ENCODE measurements around the gene DNAJC19. TPM values are rescaled to one million over a fixed set of nuclear protein-coding genes. Genes with fewer than 3 reads are reported as not detected.

DNAJC19 gene
- total and polyA plus RNA-seq, 2 donors (not counting 1 experiment from before 2014, with no cell fraction given) = 26.9 to 48.9 TPM

- Histone ChIP-seq H3K4me1 (ENCODE audit: control insufficient read depth in 2 of 2, insufficient read depth in 2 of 2, low read length in 2 of 2) (no peaks in the 10 kb centered on the region), H3K9ac (ENCODE audit: low read length) (no peak overlapping the region), H3K27ac (ENCODE audit: low read length in 2 of 2) (no peak overlapping the region), H3K9me3 (ENCODE audit: control extremely low read depth in 1 of 3, control insufficient read depth in 2 of 3, insufficient read depth in 1 of 3, low read length in 2 of 3) (peaks cover 0 to 3% (median 2%) of the 10 kb centered on the region in 3 donors), H3K4me2 (replicated peaks; ENCODE audit: low read depth, low read length, poor library complexity, severe bottlenecking) (no peak overlapping the region), H3K79me2 (ENCODE audit: control insufficient read depth, insufficient read depth, low read length) (no peaks in the 10 kb centered on the region), H3K27me3 (replicated peaks in 1 of 4; ENCODE audit: control extremely low read depth in 1 of 4, control insufficient read depth in 3 of 4, insufficient read depth in 4 of 4, low read length in 3 of 4) (no peaks in the 10 kb centered on the region), H3K4me3 (ENCODE audit: control extremely low read depth in 1 of 5, extremely low read depth in 1 of 5, insufficient read depth in 1 of 5, low read depth in 2 of 5, low read length in 4 of 5) (no peak overlapping the region), H2AFZ (ENCODE audit: insufficient read depth, low read depth, low read length, poor library complexity, severe bottlenecking) (no peak overlapping the region), H4K20me1 (ENCODE audit: control insufficient read depth, insufficient read depth, low read length, poor library complexity, severe bottlenecking) (no peaks in the 10 kb centered on the region), H3K36me3 (replicated peaks in 1 of 2; ENCODE audit: control extremely low read depth in 1 of 2, control insufficient read depth in 1 of 2, extremely low read depth in 1 of 2, insufficient read depth in 2 of 2, low read length in 1 of 2) (no peaks in the 10 kb centered on the region)
- TF ChIP-seq EZH2 (IDR thresholded peaks at IDR 0.05; ENCODE audit: borderline replicate concordance, insufficient read depth, low read depth, low read length, poor library complexity, severe bottlenecking) (no peak), CTCF (IDR thresholded peaks at IDR 0.05) (no peak)
- Mint-ChIP-seq H3K9me3 (ENCODE audit: insufficient read depth) (peaks cover 3% of the 10 kb centered on the region), H3K27ac (no peak overlapping the region), H3K27me3 (no peaks in the 10 kb centered on the region), H3K4me3 (no peak overlapping the region), H3K4me1 (no peaks in the 10 kb centered on the region)
- intact Hi-C loops (cut with micrococcal nuclease) = no loop called here
- ChIA-PET POLR2A (no interaction called here), CTCF (no interaction called here)
- no peak for ATAC-seq (ENCODE audit: low read depth)
- DNase-seq = no peak
Observed at GRCh38 chr3:181030948-181031347, 41.4 kb upstream of the DNAJC19 start.

DNA sequence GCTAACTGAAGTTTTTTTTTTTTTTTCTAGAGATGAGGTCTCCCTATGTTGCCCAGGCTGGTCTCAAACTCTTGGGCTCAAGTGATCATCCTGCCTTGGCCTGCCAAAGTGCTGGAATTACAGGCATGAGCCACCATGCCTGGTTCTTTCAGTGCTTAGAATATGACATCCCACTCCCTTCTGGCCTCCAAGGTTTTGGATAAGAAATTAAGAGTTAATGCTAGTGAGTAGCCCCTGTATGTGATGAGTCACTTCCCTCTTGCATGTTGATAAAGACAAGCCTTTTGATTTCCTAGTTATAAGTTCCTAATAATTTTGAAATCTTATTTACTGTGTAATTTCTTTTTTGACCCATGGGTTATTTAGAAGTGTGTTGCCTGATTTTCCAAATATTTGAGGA, 35.7 kb upstream of the DNAJC19 start:
- Histone ChIP-seq H3K9ac (ENCODE audit: low read length) (no peak overlapping the region), H3K27me3 (replicated peaks in 1 of 4; ENCODE audit: control extremely low read depth in 1 of 4, control insufficient read depth in 3 of 4, insufficient read depth in 4 of 4, low read length in 3 of 4) (no peaks in the 10 kb centered on the region), H3K79me2 (ENCODE audit: control insufficient read depth, insufficient read depth, low read length) (no peaks in the 10 kb centered on the region), H4K20me1 (ENCODE audit: control insufficient read depth, insufficient read depth, low read length, poor library complexity, severe bottlenecking) (no peaks in the 10 kb centered on the region), H3K9me3 (ENCODE audit: control extremely low read depth in 1 of 3, control insufficient read depth in 2 of 3, insufficient read depth in 1 of 3, low read length in 2 of 3) (peaks cover 1 to 17% (median 12%) of the 10 kb centered on the region in 3 donors), H3K4me1 (ENCODE audit: control insufficient read depth in 2 of 2, insufficient read depth in 2 of 2, low read length in 2 of 2) (no peaks in the 10 kb centered on the region), H3K4me3 (ENCODE audit: control extremely low read depth in 1 of 5, extremely low read depth in 1 of 5, insufficient read depth in 1 of 5, low read depth in 2 of 5, low read length in 4 of 5) (no peak overlapping the region), H2AFZ (ENCODE audit: insufficient read depth, low read depth, low read length, poor library complexity, severe bottlenecking) (no peak overlapping the region), H3K27ac (ENCODE audit: low read length in 2 of 2) (no peak overlapping the region), H3K4me2 (replicated peaks; ENCODE audit: low read depth, low read length, poor library complexity, severe bottlenecking) (no peak overlapping the region), H3K36me3 (replicated peaks in 1 of 2; ENCODE audit: control extremely low read depth in 1 of 2, control insufficient read depth in 1 of 2, extremely low read depth in 1 of 2, insufficient read depth in 2 of 2, low read length in 1 of 2) (no peaks in the 10 kb centered on the region)
- ATAC-seq (ENCODE audit: low read depth) = no peak
- Mint-ChIP-seq H3K4me3 (no peak overlapping the region), H3K4me1 (no peaks in the 10 kb centered on the region), H3K27ac (no peak overlapping the region), H3K27me3 (no peaks in the 10 kb centered on the region), H3K9me3 (ENCODE audit: insufficient read depth) (peaks cover 5% of the 10 kb centered on the region)
- TF ChIP-seq CTCF (IDR thresholded peaks at IDR 0.05) (no peak), EZH2 (IDR thresholded peaks at IDR 0.05; ENCODE audit: borderline replicate concordance, insufficient read depth, low read depth, low read length, poor library complexity, severe bottlenecking) (no peak)
- ChIA-PET CTCF (interaction anchor here (0.6 kb wide), 1 partner anchor 161 kb away, joined by 3 read pairs; no protein-coding TSS in a partner anchor), POLR2A (no interaction called here)
- no peak for DNase-seq
- intact Hi-C loops (cut with micrococcal nuclease) = no loop called here
